HCT116 (cell line): ENCODE data around the gene LHFPL6.

Experiments
- JUND ChIP-seq: IDR thresholded peaks from 2 replicates; pipeline ENCODE4 v1.6.1; 2012
- SP1 ChIP-seq: IDR thresholded peaks from 2 replicates; pipeline ENCODE4 v1.6.1; 2012; ENCODE audit warnings: low read depth
- TF ChIP-seq, protein P1 (sequence below): IDR thresholded peaks from 2 replicates; pipeline ENCODE4 v1.6.1; 2012; ENCODE audit warnings: low read depth
- TF ChIP-seq, protein P2 (sequence below), 3 experiments: fragments of 200-600 bp in 1 of 3; sonication (generic) in 1 of 3; IDR thresholded peaks in 2 of 3; conservative IDR thresholded peaks in 1 of 3; 2 replicates each; pipeline ENCODE4 v1.5.1; 2012 to 2017; ENCODE audit warnings: low read depth in 2 of 3, low read length in 2 of 3, antibody characterized with exemption in 1 of 3, borderline replicate concordance in 1 of 3, control low read depth in 1 of 3, mild to moderate bottlenecking in 1 of 3, mixed read lengths in 1 of 3, mixed run types in 1 of 3, moderate library complexity in 1 of 3; ENCODE audit not compliant: insufficient read depth in 1 of 3

DNA sequence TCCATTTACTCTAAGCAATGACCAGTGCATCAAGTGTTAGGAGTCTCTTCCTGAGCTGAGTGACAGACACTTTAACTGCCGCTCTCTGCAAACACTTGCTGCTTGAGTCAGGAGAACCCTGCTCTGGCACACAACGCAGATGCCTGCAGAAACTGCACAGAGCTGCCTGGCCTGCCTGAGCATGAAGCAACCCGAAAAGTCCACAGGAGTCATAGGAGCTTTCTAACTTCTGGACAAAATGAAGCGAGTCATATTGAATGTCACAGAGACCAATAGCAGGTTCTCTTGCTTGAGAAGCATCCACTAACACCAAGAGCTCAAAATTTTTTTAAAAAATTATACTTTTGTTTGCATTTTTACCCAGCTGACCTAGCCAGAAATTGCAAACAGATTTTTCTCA lies 232.4 kb downstream of the LHFPL6 start:
- TF ChIP-seq, protein P1, sequence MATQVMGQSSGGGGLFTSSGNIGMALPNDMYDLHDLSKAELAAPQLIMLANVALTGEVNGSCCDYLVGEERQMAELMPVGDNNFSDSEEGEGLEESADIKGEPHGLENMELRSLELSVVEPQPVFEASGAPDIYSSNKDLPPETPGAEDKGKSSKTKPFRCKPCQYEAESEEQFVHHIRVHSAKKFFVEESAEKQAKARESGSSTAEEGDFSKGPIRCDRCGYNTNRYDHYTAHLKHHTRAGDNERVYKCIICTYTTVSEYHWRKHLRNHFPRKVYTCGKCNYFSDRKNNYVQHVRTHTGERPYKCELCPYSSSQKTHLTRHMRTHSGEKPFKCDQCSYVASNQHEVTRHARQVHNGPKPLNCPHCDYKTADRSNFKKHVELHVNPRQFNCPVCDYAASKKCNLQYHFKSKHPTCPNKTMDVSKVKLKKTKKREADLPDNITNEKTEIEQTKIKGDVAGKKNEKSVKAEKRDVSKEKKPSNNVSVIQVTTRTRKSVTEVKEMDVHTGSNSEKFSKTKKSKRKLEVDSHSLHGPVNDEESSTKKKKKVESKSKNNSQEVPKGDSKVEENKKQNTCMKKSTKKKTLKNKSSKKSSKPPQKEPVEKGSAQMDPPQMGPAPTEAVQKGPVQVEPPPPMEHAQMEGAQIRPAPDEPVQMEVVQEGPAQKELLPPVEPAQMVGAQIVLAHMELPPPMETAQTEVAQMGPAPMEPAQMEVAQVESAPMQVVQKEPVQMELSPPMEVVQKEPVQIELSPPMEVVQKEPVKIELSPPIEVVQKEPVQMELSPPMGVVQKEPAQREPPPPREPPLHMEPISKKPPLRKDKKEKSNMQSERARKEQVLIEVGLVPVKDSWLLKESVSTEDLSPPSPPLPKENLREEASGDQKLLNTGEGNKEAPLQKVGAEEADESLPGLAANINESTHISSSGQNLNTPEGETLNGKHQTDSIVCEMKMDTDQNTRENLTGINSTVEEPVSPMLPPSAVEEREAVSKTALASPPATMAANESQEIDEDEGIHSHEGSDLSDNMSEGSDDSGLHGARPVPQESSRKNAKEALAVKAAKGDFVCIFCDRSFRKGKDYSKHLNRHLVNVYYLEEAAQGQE, result no peak
- TF ChIP-seq, protein P2, sequence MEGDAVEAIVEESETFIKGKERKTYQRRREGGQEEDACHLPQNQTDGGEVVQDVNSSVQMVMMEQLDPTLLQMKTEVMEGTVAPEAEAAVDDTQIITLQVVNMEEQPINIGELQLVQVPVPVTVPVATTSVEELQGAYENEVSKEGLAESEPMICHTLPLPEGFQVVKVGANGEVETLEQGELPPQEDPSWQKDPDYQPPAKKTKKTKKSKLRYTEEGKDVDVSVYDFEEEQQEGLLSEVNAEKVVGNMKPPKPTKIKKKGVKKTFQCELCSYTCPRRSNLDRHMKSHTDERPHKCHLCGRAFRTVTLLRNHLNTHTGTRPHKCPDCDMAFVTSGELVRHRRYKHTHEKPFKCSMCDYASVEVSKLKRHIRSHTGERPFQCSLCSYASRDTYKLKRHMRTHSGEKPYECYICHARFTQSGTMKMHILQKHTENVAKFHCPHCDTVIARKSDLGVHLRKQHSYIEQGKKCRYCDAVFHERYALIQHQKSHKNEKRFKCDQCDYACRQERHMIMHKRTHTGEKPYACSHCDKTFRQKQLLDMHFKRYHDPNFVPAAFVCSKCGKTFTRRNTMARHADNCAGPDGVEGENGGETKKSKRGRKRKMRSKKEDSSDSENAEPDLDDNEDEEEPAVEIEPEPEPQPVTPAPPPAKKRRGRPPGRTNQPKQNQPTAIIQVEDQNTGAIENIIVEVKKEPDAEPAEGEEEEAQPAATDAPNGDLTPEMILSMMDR (IDR thresholded peaks at IDR 0.05 in 2 of 3, conservative IDR thresholded peaks at IDR 0.05 in 1 of 3; ENCODE audit: borderline replicate concordance in 1 of 3, insufficient read depth in 1 of 3, low read depth in 2 of 3, low read length in 2 of 3), result no peak
- TF ChIP-seq JUND (no peak), SP1 (no peak)
